Hematopoietic multipotent progenitor cell treated with erythropoietin and hydrocortisone succinate and interleukin-3 and kit ligand, for 8 days (in vitro differentiated cells): ENCODE measurements around the gene EFCAB8.
"Not testable (repeated sequence)": the region's sequence is repeated elsewhere in the genome, so short reads cannot be mapped to it uniquely, and the experiment has no call there.

Experiments
- DNase-seq: peaks from one replicate; pipeline ENCODE4 v3.0.0-alpha.2; 2015

Gene EFCAB8

DNA sequence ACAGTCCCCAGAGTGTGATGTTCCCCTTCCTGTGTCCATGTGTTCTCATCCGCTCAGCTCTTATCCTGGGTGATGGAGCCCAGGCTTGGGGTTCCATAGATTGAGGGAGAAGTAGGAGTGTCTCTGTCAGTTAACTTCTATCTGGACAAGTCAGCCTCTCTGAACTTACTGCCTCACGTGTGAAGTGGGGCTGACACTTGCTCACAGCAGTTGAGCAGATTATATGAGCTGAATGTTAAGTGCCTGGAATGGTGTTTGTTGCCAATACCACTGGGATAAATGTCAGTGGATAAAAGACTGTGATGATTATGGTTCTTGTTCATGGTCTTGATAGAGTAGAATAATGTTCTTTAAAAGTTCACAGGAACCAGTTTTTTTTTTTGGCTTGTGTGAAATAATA is 17.1 kb upstream of the EFCAB8 start:
- no peak for DNase-seq

- DNase-seq: no peak
Observed at GRCh38 chr20:32842688-32843524, 15.8 kb upstream of the EFCAB8 start.

GRCh38 chr20:32845786-32846185 is 12.9 kb upstream of the EFCAB8 start:
- no peak for DNase-seq

DNA sequence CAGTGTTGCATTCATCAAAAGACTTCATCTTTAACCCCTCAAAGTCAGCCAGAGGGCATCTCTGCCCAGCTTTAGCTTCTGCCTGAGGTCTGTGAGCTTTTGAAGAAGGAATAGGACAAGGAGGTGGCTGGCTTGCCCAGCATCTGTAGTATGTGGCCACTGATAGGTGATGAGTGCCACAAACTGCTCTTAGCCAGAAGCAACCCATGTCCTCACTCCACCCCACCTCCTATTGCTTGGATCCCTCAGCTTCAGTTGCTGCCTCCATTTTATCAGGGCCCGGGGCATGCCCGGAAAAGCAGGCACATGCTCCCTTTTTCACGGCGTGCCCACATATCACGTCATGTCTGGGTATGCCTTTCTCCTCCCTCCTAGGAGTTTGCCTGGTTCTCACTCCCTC is 11.9 kb upstream of the EFCAB8 start:
- no peak for DNase-seq

GRCh38 chr20:32847964-32848363 is 10.8 kb upstream of the EFCAB8 start:
- DNase-seq: no peak

- DNase-seq: no peak
Observed at GRCh38 chr20:32848846-32849245, 9.9 kb upstream of the EFCAB8 start.

- DNase-seq: no peak
Observed at GRCh38 chr20:32849577-32849976, 9.1 kb upstream of the EFCAB8 start.

DNA sequence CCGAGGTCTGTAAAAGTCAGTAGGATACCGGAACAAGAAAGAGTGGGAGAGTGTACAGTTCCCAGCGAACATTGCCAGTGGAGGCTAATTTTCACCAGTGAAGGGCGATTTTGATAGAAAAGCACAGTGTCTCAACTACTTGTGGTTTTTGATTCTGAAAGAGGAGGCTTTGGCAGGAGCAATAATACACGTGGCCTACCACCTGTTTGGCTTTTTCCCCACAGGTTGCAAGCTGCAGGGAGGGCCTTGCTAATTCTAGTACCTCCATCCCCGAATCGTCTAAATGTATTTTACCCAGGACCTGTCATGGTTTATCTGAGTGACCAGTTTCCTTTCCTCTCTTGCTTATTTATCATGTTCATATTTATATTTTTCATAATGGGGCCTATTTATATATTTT is 3.3 kb upstream of the EFCAB8 start:
- DNase-seq: no peak

DNA sequence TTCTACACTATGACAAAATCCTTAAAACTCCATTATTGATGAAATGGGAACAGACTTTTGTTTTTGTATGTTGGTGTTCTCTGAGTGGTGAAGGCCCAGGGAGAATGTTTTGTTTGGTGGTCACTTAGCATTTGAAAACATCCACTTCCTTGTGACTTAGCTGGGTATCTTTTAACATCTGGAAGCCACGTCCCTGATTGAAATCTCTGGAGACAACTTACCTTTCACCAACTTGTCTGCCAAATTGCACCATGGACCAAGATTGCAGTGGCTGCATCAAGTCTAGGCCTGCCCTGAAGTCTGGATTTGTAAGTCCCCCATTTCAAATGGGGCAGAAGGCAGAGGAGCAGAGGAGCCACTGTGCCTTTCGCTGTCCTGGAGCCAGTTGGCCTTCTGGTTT is 534 bp upstream of the EFCAB8 start:
- DNase-seq: no peak

GRCh38 chr20:32861446-32861845 is 2.7 kb downstream of the EFCAB8 start:
- no peak for DNase-seq

- DNase-seq: no peak
Observed at GRCh38 chr20:32869562-32869961, 10.8 kb downstream of the EFCAB8 start.

DNA sequence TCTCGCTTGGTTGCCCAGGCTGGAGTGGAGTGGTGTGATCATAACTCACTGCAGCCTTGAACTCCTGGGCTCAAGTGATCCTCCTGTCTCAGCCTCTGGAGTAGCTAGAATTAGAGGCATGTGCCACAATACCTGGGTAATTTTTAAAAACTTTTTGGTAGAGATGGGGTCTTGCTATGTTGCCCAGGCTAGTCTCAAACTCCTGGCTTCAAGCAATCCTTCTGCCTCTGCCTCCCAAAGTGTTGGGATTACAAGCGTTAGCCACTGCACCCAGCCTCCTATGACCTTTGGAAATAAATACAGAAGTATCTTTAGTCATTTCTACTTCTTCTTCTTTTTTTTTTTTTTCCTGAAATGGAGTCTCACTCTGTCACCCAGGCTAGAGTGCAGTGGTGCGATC is 11.8 kb downstream of the EFCAB8 start:
- DNase-seq: not testable (repeated sequence)

- DNase-seq: no peak
Observed at GRCh38 chr20:32870985-32871384, 12.3 kb downstream of the EFCAB8 start.

GRCh38 chr20:32871627-32872160 is 13.0 kb downstream of the EFCAB8 start:
- no peak for DNase-seq

DNA sequence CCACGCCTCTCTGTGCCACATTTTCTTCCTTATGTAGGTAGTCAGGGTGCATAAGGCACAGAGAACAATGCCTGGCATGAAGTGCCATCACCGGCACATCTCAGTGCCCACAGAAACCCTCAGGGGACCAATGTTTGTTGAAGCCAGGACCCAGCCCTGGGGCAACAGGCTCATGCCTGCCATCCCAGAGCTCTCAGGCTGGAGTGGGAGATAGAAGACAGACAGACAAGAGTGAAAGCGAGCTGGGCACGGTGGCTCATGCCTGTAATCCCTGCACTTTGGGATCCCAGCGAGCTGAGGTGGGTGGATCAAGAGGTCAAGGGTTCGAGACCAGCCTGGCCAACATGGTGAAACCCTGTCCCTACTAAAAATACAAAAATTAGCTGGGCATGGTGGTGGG is 13.5 kb downstream of the EFCAB8 start:
- DNase-seq: no peak

DNA sequence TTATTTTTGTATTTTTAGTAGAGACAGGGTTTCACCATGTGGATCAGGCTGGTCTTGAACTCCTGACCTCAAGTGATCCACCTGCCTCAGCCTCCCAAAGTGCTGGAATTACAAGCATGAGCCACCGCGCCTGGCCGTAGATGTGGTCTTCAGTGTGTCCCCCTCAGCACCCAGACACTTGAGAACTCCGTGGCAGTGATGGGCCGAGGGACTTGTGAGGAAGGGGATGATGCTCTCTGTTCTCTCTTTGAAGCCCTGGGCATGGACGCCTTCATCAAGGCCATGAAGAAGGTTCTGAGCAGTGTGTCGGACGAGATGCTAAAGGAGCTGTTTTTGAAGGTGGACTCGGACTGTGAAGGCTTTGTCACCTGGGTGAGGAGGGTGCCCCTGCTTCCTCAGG is 16.9 kb downstream of the EFCAB8 start:
- no peak for DNase-seq

- DNase-seq: no peak
Observed at GRCh38 chr20:32877507-32877906, 18.8 kb downstream of the EFCAB8 start.

- no peak for DNase-seq
Observed at GRCh38 chr20:32878820-32879219, 20.1 kb downstream of the EFCAB8 start.

GRCh38 chr20:32879538-32879937 is 20.8 kb downstream of the EFCAB8 start:
- DNase-seq: no peak

DNA sequence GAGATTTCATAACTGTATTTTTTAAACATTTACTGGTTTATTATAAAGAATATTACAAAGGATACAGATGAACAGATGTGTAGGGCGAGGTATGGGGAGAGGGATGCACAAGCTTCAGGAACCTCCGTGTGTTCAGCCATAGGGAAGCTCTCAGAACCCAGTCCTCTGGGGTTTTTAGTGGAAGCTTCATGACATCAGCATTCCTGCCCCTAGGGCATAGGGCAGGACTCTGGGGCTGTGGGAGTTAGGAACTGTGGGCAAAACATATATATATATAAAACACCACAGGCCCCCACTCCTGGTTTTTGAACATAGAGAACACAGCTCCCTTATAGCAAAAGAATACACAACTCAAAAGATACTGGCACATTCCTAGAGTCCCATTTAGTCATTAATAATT is 21.9 kb downstream of the EFCAB8 start:
- DNase-seq: no peak

GRCh38 chr20:32883081-32883480 is 24.4 kb downstream of the EFCAB8 start:
- DNase-seq: no peak

GRCh38 chr20:32885185-32885584 is 26.5 kb downstream of the EFCAB8 start:
- no peak for DNase-seq

DNA sequence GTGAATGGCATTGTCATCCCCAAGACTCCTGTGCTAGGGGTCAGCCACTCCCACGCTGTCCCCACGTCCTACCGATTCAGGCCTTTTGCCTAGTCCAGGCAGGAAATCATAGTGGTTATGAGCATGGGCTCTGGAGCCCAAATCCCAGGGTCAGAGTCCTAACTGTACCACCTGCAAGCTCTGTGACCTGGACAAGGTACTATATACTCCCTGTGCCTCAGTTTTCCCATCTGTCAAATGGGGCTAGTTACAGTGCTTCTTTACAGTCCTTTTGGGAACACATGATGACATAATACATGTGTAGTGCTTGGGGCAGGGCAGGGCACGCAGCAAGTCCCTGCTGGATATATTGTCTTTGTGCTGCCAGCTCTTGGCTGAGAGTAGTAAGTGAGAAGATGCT is 27.2 kb downstream of the EFCAB8 start:
- DNase-seq: no peak

DNA sequence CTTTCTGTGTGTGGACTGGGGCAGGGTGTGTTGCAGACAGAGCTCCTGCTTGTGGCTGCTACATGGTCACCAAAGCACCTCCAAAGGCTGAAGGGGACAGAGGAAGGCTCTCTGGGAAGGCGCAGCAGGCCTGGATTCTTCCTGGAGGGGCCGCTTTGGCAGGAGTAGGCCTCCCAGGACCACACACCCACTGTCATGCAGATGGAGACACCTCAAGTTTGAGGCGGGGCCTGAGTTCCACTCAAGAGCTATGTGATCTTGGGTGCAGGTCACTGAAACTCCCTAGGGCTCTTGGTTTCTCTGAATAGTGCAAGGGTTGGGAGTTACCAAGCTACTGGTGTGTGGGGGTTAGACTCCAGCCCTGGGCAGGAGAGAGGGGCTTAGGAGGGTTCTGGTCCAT is 27.9 kb downstream of the EFCAB8 start:
- DNase-seq: no peak

GRCh38 chr20:32887492-32887891 is 28.8 kb downstream of the EFCAB8 start:
- no peak for DNase-seq
